GM19455 (cell line): ENCODE results near the gene ADGRG7.
A peak's percentile ranks its signal among the peaks of the same experiment; 100 is the strongest.

Experiments used
- ATAC-seq: cut with Tn5 transposase; IDR thresholded peaks from one replicate; pipeline ENCODE4 v1.9.1; 2021; ENCODE audit not compliant: unreplicated experiment

The ADGRG7 gene

GRCh38 chr3:100600181-100601042 is 9.0 kb upstream of the ADGRG7 start:
- ATAC-seq: no peak

GRCh38 chr3:100602506-100603444 is 6.6 kb upstream of the ADGRG7 start:
- peak; percentile 56 for ATAC-seq

- peak; percentile 44 for ATAC-seq
Measured at GRCh38 chr3:100603469-100603868, 5.9 kb upstream of the ADGRG7 start.

- no peak for ATAC-seq
Measured at GRCh38 chr3:100605358-100605757, 4.0 kb upstream of the ADGRG7 start.

GRCh38 chr3:100606894-100607512 is 2.4 kb upstream of the ADGRG7 start:
- peak; percentile 70 for ATAC-seq

GRCh38 chr3:100609963-100610362 is 562 bp downstream of the ADGRG7 start:
- ATAC-seq: no peak

GRCh38 chr3:100611221-100611620 is 1.8 kb downstream of the ADGRG7 start:
- no peak for ATAC-seq

GRCh38 chr3:100613721-100614390 is 4.5 kb downstream of the ADGRG7 start:
- ATAC-seq: no peak

GRCh38 chr3:100614941-100615340 is 5.5 kb downstream of the ADGRG7 start:
- no peak for ATAC-seq

- no peak for ATAC-seq
Measured at GRCh38 chr3:100615684-100616083, 6.3 kb downstream of the ADGRG7 start.

GRCh38 chr3:100621251-100621650 is 11.8 kb downstream of the ADGRG7 start:
- no peak for ATAC-seq

- ATAC-seq: no peak
Measured at GRCh38 chr3:100627491-100627890, 18.1 kb downstream of the ADGRG7 start.

- ATAC-seq: no peak
Measured at GRCh38 chr3:100629421-100630127, 20.2 kb downstream of the ADGRG7 start.

GRCh38 chr3:100630664-100631063 is 21.3 kb downstream of the ADGRG7 start:
- ATAC-seq: no peak

- no peak for ATAC-seq
Measured at GRCh38 chr3:100631236-100631635, 21.8 kb downstream of the ADGRG7 start.

GRCh38 chr3:100634493-100635272 is 25.3 kb downstream of the ADGRG7 start:
- ATAC-seq: no peak

- no peak for ATAC-seq
Measured at GRCh38 chr3:100635273-100635701, 25.9 kb downstream of the ADGRG7 start.

- no peak for ATAC-seq
Measured at GRCh38 chr3:100637197-100637631, 27.8 kb downstream of the ADGRG7 start.

- ATAC-seq: no peak
Measured at GRCh38 chr3:100640633-100641032, 31.2 kb downstream of the ADGRG7 start.
